ENCODE data around the gene APLP1.
"Not testable (repeated sequence)": the region's sequence is repeated elsewhere in the genome, so short reads cannot be mapped to it uniquely, and the experiment has no call there.

Gene APLP1

GRCh38 chr19:35868172-35868822 lies at the start of gene APLP1:
APLP1 (plus strand) TSS chr19:35868574; CDS start chr19:35868637, 63 bp downstream.
- H3K4me3 Mint-ChIP-seq = peak within 1 kb of the TSS; percentile 66
- H3K9me3 Mint-ChIP-seq = no peaks in the 10 kb centered on the region
- peak; percentile 68 to 74 for DNase-seq (ENCODE audit: low spot score in 2 of 2)
- H3K27ac Mint-ChIP-seq = no peak within 1 kb of the TSS
- H3K36me3 Mint-ChIP-seq = no peaks in the 10 kb centered on the region
- ATAC-seq = peak; percentile 79
- peaks cover 25% of the 10 kb centered on the region for H3K4me1 Mint-ChIP-seq

- Mint-ChIP-seq H3K9me3 (no peaks in the 10 kb centered on the region), H3K4me3 (no peak overlapping the region), H3K36me3 (no peaks in the 10 kb centered on the region), H3K4me1 (no peaks in the 10 kb centered on the region), H3K27ac (no peak overlapping the region)
- ATAC-seq = no peak
- DNase-seq (ENCODE audit: low spot score in 2 of 2) = no peak
Measured at GRCh38 chr19:35822579-35822978, 45.8 kb upstream of the APLP1 start.

- DNase-seq (ENCODE audit: low spot score in 2 of 2) = no peak
- Mint-ChIP-seq H3K9me3 (no peaks in the 10 kb centered on the region), H3K36me3 (no peaks in the 10 kb centered on the region), H3K27ac (no peak overlapping the region), H3K4me1 (no peaks in the 10 kb centered on the region), H3K4me3 (no peak overlapping the region)
- ATAC-seq = no peak
Measured at GRCh38 chr19:35824150-35824549, 44.2 kb upstream of the APLP1 start.

- ATAC-seq (peak; percentile 47), DNase-seq (ENCODE audit: low spot score in 2 of 2) (peak in 1 of 2 donors; percentile 24)
- Mint-ChIP-seq H3K27ac (no peak overlapping the region), H3K4me3 (no peak overlapping the region), H3K4me1 (no peaks in the 10 kb centered on the region), H3K9me3 (no peaks in the 10 kb centered on the region), H3K36me3 (no peaks in the 10 kb centered on the region)
Measured at GRCh38 chr19:35828692-35829301, 39.6 kb upstream of the APLP1 start.

GRCh38 chr19:35830986-35831385 lies 37.4 kb upstream of the APLP1 start:
- DNase-seq (ENCODE audit: low spot score in 2 of 2) = no peak

GRCh38 chr19:35832054-35832453 lies 36.3 kb upstream of the APLP1 start:
- Mint-ChIP-seq H3K9me3 (no peaks in the 10 kb centered on the region), H3K4me3 (no peak overlapping the region), H3K27ac (no peak overlapping the region), H3K4me1 (no peaks in the 10 kb centered on the region), H3K36me3 (no peaks in the 10 kb centered on the region)
- no peak for ATAC-seq
- DNase-seq (ENCODE audit: low spot score in 2 of 2) = no peak

More at GRCh38 chr19:35830986-35831385, 37.4 kb upstream of the APLP1 start:
- no peaks in the 10 kb centered on the region for H3K9me3 Mint-ChIP-seq
- H3K4me3 Mint-ChIP-seq = no peak overlapping the region
- no peaks in the 10 kb centered on the region for H3K36me3 Mint-ChIP-seq
- H3K27ac Mint-ChIP-seq = no peak overlapping the region
- ATAC-seq = no peak
- H3K4me1 Mint-ChIP-seq = no peaks in the 10 kb centered on the region

GRCh38 chr19:35833972-35834371 lies 34.4 kb upstream of the APLP1 start:
- H3K36me3 Mint-ChIP-seq = no peaks in the 10 kb centered on the region
- DNase-seq (ENCODE audit: low spot score in 2 of 2) (no peak), ATAC-seq (no peak)
- H3K4me1 Mint-ChIP-seq = no peaks in the 10 kb centered on the region
- H3K27ac Mint-ChIP-seq = no peak overlapping the region
- H3K4me3 Mint-ChIP-seq = no peak overlapping the region
- no peaks in the 10 kb centered on the region for H3K9me3 Mint-ChIP-seq

GRCh38 chr19:35836096-35836495 lies 32.3 kb upstream of the APLP1 start:
- H3K27ac Mint-ChIP-seq; H3K4me3 Mint-ChIP-seq; H3K9me3 Mint-ChIP-seq; ATAC-seq; DNase-seq (ENCODE audit: low spot score in 2 of 2); H3K4me1 Mint-ChIP-seq; H3K36me3 Mint-ChIP-seq: not testable (repeated sequence)

- H3K4me1 Mint-ChIP-seq = peaks cover 23% of the 10 kb centered on the region
Measured at GRCh38 chr19:35841961-35842595, 26.3 kb upstream of the APLP1 start.

GRCh38 chr19:35842666-35843272 lies 25.6 kb upstream of the APLP1 start:
- Mint-ChIP-seq H3K9me3 (peaks cover 5% of the 10 kb centered on the region), H3K36me3 (no peaks in the 10 kb centered on the region), H3K4me1 (peaks cover 23% of the 10 kb centered on the region), H3K4me3 (no peak overlapping the region), H3K27ac (no peak overlapping the region)
- DNase-seq (ENCODE audit: low spot score in 2 of 2) (no peak), ATAC-seq (no peak)

More at GRCh38 chr19:35841961-35842595, 26.3 kb upstream of the APLP1 start:
- no peak overlapping the region for H3K4me3 Mint-ChIP-seq
- H3K9me3 Mint-ChIP-seq = peaks cover 5% of the 10 kb centered on the region
- H3K27ac Mint-ChIP-seq = no peak overlapping the region
- ATAC-seq = no peak
- DNase-seq (ENCODE audit: low spot score in 2 of 2) = no peak
- H3K36me3 Mint-ChIP-seq = no peaks in the 10 kb centered on the region

- DNase-seq (ENCODE audit: low spot score in 2 of 2) (no peak), ATAC-seq (no peak)
- Mint-ChIP-seq H3K9me3 (peaks cover 5% of the 10 kb centered on the region), H3K27ac (no peak overlapping the region), H3K4me1 (peaks cover 23% of the 10 kb centered on the region), H3K4me3 (peak overlapping the region; percentile 50), H3K36me3 (no peaks in the 10 kb centered on the region)
Measured at GRCh38 chr19:35843676-35844481, 24.5 kb upstream of the APLP1 start.

GRCh38 chr19:35844482-35845214 lies 23.7 kb upstream of the APLP1 start:
- H3K4me1 Mint-ChIP-seq = peaks cover 23% of the 10 kb centered on the region
- no peak overlapping the region for H3K27ac Mint-ChIP-seq
- ATAC-seq (no peak), DNase-seq (ENCODE audit: low spot score in 2 of 2) (no peak)
- H3K9me3 Mint-ChIP-seq = peaks cover 5% of the 10 kb centered on the region
- H3K36me3 Mint-ChIP-seq = no peaks in the 10 kb centered on the region
- peak overlapping the region; percentile 50 for H3K4me3 Mint-ChIP-seq

GRCh38 chr19:35845215-35846037 lies 22.9 kb upstream of the APLP1 start:
- ATAC-seq = peak; percentile 54
- Mint-ChIP-seq H3K4me3 (peak overlapping the region; percentile 50), H3K36me3 (no peaks in the 10 kb centered on the region), H3K27ac (no peak overlapping the region), H3K9me3 (peaks cover 5% of the 10 kb centered on the region), H3K4me1 (peaks cover 23% of the 10 kb centered on the region)
- no peak for DNase-seq (ENCODE audit: low spot score in 2 of 2)
